NCI-H510A treated with DMSO at 0.1 percent for 48 hours (cell line): ENCODE data around the gene DVL3.

Experiments used
- DNase-seq: peaks from one replicate; lab custom pipeline; 2025; lab: John Stamatoyannopoulos, UW

DVL3 gene

DNA sequence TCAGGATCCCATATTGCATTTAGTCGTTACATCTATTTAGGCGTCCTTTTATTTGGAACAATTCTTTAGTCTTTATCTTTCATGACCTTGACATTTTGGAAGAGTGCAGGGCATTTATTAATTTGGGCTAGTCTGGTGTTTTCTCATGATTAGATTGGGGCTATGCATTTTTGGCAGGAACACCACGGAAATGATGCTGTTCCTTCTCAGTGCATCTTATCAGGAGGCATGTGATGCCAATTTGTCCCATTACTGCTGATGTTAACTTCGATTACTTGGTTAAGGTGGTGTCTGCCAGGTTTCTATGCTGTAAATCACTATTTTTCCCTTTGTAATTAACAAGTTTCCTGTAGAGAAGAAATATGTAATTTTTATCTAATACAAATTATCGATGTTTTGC is 56.1 kb downstream of the DVL3 start:
- no peak for DNase-seq

DNA sequence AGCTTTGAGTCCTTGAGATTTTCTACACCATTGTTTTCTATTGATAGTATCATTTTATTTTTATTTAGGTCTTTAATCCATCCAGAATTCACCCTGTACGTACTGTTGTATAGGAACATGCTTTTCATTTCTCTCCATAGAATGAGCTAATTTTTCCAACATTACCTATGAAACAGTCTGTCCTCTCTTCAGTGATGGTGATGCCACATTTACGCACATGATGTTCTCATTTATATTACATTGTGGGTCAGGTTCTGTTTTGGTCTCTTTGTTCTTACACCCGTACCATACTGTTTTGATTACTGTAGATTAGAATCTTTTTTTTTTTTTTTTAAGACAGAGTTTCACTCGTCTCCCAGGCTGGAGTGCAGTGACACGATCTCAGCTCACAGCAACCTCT is 56.5 kb downstream of the DVL3 start:
- DNase-seq, result no peak

DNA sequence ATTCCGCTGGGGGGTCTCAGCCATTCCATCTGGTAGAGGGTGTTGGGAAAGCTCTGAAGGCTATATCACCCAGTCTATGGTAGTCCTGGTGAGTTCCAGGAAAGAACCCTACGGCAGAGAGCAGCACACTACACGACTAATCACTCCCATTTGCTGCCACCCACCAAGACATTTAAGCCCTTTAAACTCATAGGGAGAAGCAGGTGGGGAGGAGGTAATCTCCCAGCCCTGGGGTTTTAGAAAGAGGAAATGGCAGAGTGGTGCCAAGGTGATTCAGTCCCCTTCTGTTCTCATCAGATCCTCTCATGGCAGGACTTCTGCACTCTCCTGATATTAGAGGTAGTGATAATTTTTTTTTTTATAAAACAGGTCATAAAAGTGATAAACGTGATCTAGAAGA is 63.6 kb downstream of the DVL3 start:
- no peak for DNase-seq

DNA sequence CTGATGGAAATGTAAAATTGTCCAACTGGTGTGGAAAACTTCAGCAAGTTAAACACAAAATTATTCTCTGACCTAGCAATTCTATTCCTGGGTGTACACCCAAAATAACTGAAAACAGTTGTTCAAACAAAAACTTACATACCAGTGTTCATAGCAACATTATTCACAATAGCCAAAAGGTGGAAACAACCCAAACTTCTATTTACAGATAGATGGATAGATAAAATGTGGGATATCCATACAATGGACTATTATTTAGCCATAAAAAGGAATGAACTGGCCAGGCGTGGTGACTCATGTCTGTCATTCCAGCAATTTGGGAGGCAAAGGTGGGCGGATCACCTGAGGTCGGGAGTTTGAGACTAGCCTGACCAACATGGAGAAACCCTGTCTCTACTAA is 67.3 kb downstream of the DVL3 start:
- DNase-seq, result no peak
